Measurements from ENCODE around the gene RARB.

The RARB gene

GRCh38 chr3:25510797-25511196 is 82.7 kb downstream of the RARB start:
- no peak for DNase-seq

DNA sequence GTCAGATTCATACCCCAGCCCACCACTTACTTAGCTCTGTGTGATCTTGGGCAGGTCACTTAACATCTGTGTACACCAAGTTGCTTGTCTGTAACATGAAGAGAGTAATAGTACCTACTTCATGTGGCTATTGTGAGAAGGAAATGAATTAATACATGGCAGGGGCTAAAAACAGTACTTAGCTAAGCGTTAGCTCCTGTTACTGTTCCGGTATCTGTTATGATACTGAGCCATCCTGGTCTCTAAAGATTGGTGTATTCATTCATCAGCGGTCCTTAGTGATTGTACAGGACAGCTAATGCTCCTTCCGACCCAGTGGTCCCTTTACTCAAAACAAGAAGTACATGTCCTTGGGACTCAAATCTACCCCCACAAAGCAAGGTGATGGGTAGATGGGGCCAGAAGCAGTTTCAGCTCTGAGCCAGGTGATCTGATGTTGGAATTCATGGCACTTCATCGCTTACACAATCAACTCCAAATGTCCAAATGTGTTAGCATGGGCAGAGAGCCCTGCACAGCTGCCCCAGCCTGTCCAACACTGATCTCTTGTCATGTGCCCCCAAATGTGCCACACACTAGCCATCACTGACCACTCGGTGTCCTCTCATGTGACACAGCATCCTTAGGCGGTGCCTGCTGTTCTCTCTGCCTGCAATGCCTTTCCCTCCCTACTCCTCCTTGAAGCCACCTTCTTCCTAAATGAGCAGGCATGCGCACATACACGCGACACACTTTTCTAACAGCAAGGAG is 84.1 kb downstream of the RARB start:
- no peak for DNase-seq

DNA sequence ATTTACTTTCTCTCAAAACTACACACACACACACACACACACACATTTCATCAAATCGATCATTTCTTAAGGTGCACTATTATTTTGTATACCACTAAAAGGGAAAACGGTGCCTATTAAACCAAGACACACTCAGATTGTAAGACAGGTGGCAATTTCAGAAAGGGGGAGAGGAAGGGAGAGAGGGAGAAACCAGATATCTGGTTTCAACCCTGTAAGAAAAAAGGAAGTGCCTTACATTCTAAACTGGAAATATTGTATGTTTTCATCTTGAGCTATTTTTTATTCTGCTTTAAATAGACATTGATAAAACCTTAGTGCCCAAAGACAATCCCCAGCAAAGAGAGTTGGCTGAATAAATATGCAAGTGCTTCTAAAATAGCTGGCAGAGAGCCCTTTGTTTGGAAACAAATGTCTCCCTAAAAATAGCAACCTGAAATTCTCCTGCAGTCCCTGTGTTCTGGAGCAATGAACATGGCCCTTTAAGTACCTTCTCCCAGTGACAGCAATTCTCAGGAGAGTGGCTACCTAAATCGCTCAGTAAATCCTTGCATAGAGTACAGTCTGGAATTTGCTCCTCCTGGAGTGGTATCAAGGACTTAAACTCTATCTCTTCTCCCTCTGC is 85.7 kb downstream of the RARB start:
- no peak for DNase-seq

DNA sequence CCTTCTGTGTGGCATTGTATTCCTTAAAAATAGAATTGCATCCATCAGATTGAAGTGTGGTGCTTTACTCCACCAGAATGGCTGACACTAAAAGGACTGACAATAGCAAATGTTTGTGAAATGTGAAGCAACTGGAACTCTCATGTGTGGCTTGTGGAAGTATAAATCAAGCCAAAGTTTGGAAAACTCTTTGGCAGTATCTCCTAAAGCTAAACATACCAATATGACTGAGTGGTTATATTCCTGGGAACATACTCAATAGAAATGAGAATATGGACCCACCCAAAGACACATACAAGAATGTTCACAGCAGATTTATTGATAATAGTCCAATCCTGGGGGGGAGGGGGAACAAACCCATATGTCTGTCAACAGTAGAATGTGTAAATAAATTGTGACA is 87.1 kb downstream of the RARB start:
- DNase-seq = no peak

DNA sequence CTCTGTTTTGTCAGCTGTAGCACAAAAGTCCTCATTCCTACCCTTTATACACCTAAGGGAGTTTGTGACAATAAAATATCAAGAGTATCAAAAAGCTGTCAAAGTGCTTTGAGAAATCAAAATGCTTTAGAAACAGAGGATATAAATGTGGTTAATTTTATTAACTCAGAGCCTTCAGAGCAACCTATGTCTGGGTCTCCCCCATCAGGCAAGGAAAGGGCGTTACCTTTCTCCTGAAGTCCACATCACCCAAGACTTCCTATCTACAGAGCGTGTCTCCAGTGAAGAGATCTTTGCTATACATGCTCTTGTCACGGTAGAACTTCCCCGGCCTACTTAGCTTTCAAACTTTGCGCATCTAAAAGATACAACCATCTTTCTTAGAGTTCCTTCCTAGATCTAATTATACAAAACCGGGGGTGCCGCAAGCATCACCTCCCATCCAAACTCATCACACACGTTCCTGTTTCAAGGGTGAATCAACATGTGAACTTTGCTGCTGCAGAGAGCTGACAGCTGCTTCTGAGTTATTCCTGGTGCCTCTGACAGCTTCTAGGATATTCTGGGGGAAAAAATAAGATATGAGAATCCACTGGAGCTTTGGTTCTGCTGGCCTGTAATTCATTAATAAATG is 93.0 kb downstream of the RARB start:
- DNase-seq = no peak

DNA sequence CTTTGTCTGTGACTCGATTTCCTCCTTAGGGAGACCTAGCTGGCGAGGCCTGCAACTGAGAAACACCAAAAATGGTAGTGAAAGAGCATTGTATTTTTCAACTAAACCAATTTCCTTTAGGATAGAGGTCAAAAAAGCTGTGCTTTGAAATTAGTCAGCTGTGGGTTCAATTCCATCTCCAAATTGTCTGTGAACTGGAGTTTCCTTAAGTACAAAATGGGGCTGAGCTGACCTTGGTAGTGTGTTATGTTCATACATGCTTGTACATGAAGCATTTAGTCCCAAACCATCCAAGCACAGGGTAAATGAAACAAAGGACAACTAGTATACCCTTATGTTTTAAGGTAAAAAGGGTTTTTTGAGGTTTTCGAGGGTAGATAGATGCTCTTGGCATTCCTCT is 99.3 kb downstream of the RARB start:
- DNase-seq = no peak

GRCh38 chr3:25527801-25528200 is 99.7 kb downstream of the RARB start:
- DNase-seq = no peak

GRCh38 chr3:25531971-25532370 is 103.9 kb downstream of the RARB start:
- no peak for DNase-seq

DNA sequence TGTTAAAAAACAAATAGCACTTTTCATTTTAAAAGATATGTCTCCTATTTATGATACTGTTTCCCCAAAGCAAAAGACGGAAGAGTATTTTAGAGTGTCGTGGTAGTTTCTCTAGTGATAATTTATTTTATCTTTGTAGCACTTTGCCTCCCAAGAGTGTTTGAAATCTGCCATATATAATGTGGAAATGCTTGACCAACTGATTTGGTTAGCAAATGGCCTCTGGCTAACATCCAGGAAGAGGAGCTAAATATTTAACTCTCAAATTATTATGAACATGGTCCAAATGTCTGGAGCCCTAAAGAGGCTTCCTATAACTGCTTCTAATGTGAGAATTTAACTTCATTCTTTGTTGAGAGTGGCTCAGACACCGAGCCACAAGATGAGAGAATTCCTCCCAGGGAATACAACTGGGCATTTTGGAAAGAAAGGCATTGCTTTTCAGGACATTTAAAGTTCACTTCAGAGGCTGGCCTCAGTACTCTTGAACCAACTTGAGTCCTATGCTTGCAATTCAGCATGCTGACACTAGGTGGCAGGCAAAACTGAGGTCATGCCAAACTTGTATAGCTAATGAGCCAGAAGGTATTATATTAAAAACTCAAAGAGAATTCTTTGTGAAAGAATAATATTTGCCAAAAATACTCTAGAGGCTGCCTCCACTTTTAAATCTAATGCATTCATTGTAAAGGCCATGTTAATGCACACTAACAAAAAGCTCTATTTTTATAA is 104.5 kb downstream of the RARB start:
- peak; percentile 51 for DNase-seq

- no peak for DNase-seq
Measured at GRCh38 chr3:25533399-25533798, 105.3 kb downstream of the RARB start.

DNA sequence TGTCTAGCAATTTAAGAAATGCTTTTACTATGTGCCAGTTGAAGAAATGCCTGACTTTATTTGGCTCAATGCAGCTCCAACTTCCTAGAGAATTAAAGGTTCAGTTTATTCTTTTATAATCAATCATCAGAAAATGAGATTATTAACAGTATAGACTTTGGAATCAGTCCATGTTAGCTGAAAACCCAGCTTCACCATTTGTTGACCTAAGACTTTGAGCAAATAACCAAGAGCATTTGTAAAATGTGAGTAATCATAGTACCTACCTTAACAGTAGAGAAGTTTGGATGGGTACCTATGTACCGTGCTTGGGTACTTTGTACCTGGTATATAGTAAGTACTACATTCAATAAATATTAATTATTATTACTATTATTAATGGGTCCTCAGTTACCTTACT is 105.9 kb downstream of the RARB start:
- DNase-seq = no peak

DNA sequence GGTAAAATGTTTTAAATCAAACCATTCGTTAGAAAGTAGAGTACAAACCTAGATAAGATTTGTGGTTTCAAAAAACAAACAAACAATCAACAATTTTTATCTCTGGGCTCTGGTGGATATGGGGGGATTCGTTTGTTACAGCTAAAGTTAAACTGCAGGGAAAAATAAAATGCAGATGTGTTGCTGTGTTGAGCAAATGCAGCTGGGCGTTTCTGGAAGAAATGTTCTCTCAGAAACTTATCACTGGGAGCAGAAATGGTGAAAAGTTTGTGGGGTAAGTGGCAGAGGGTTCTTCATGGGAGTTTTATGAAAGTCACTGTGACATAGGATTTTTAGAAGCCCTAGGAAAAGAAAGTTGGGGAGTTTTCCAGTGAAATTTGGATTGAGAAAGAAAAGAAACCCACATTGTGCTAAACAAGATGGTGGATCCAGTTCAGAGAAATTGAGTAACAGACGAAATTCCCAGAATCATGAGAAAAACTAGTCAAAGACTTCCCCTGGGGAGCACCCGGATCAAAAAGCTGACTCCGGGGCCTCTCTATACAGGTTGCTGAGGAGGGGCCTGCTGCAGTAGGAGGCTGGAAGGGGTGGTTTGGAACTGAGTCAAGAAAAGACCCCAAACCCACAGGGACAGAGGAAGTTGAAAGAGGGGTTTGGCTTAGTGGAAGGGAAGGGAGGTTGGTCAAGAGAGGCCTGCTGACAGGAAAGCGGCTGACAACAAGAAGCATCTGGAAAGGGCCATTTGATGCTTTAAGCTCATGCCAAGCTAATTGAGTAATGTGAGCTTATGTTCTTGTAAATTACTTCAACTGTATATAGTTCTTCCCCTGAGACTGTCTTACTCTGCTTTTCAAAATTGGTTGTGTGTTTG is 108.7 kb downstream of the RARB start:
- no peak for DNase-seq

GRCh38 chr3:25537516-25537915 is 109.5 kb downstream of the RARB start:
- DNase-seq = no peak

DNA sequence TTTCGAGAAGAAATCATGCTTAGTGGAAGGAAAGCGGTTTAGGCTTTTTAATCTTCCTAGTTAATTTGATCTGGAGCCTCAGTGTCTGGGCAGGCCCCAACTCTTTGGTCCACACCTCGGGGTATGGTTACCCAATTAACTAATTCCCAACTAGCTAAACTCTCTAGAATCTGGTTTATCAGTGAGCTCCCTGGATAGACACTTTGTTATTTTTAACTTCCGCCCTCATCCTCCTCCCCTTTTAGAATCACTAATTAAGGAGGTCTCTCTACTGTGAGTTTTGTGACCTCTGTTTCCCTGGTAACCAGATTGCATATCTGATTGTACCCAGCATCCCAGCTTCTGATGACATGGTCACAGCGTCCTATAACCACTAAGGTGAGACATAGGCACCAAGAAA is 112.2 kb downstream of the RARB start:
- DNase-seq = no peak

- DNase-seq = no peak
Measured at GRCh38 chr3:25542492-25543039, 114.5 kb downstream of the RARB start.

- no peak for DNase-seq
Measured at GRCh38 chr3:25547103-25547502, 119.0 kb downstream of the RARB start.

GRCh38 chr3:25547943-25548674 is 120.0 kb downstream of the RARB start:
- no peak for DNase-seq

- no peak for DNase-seq
Measured at GRCh38 chr3:25548836-25549235, 120.8 kb downstream of the RARB start.

GRCh38 chr3:25552251-25552650 is 124.2 kb downstream of the RARB start:
- no peak for DNase-seq

GRCh38 chr3:25554376-25554775 is 126.3 kb downstream of the RARB start:
- DNase-seq = no peak

DNA sequence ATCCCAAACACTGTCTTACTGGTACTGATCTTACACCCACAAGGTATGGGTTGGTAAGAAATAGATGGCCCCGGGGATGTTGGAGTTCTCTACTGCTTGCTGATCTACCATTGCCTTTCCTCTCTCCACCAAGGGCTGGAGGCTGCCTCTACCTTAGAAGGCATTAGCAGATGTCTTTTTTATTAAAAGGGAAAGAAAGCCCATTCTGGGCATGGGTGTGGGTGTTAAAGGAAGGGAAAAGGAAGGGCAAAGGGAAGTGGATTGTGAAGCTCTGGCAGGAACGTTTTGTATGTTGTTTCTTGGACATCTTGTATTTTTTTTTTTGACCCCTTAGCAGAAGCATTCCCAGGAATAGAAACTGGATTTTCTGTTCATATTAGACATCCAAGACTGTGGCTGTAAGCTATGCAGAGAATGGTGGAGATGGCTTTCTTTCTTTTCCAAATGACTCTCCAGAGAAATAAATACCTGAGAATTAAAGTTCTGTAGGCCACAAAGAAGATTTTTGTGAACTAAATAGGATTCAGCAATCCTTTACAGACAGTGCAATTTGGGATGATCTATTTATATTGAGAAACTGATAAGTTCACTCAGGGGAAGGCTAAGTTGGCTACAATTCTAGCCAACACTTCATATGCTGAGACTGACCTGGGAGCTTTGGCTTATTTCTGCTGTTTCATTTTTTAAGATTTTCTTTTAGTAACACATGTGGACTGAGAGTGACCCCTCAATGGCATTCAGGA is 127.8 kb downstream of the RARB start:
- no peak for DNase-seq
